ENCODE data around the gene ACY1.

Gene ACY1

GRCh38 chr3:51966016-51966415 lies 17.3 kb upstream of the ACY1 start:
- H3K9me3 Mint-ChIP-seq = no peaks in the 10 kb centered on the region
- intact Hi-C loops (cut with micrococcal nuclease) = no loop called here

GRCh38 chr3:51966486-51966885 lies 16.8 kb upstream of the ACY1 start:
- Mint-ChIP-seq H3K27ac (no peak overlapping the region), H3K4me1 (ENCODE audit: low read depth) (peaks cover 28% of the 10 kb centered on the region), H3K4me3 (peak overlapping the region; percentile 65), H3K36me3 (ENCODE audit: low read depth) (peaks cover 12% of the 10 kb centered on the region), H3K9me3 (no peaks in the 10 kb centered on the region), H3K27me3 (peaks cover 70% of the 10 kb centered on the region)
- intact Hi-C loops (cut with micrococcal nuclease) = no loop called here

More at GRCh38 chr3:51966016-51966415, 17.3 kb upstream of the ACY1 start:
- Mint-ChIP-seq H3K4me1 (ENCODE audit: low read depth) (peaks cover 25% of the 10 kb centered on the region), H3K27ac (no peak overlapping the region), H3K36me3 (ENCODE audit: low read depth) (peaks cover 12% of the 10 kb centered on the region), H3K27me3 (peaks cover 75% of the 10 kb centered on the region), H3K4me3 (peak overlapping the region; percentile 65)

- H3K4me1 Mint-ChIP-seq (ENCODE audit: low read depth) = peaks cover 28% of the 10 kb centered on the region
- peaks cover 65% of the 10 kb centered on the region for H3K27me3 Mint-ChIP-seq
- no peak overlapping the region for H3K27ac Mint-ChIP-seq
- H3K9me3 Mint-ChIP-seq = no peaks in the 10 kb centered on the region
- peak overlapping the region; percentile 65 for H3K4me3 Mint-ChIP-seq
- intact Hi-C loops (cut with micrococcal nuclease) = no loop called here
- peaks cover 12% of the 10 kb centered on the region for H3K36me3 Mint-ChIP-seq (ENCODE audit: low read depth)
Measured at GRCh38 chr3:51966922-51967383, 16.4 kb upstream of the ACY1 start.

- peak within 1 kb of the TSS; percentile 44 for H3K27ac Mint-ChIP-seq
- peaks cover 28% of the 10 kb centered on the region for H3K4me1 Mint-ChIP-seq (ENCODE audit: low read depth)
- no peaks in the 10 kb centered on the region for H3K9me3 Mint-ChIP-seq
- peaks cover 12% of the 10 kb centered on the region for H3K36me3 Mint-ChIP-seq (ENCODE audit: low read depth)
- H3K4me3 Mint-ChIP-seq = peak within 1 kb of the TSS; percentile 87
- intact Hi-C loops (cut with micrococcal nuclease) = loop anchor here (2.0 kb wide), 1 partner anchor 13 kb away; the partner anchor contains the start of gene GPR62
- peaks cover 62% of the 10 kb centered on the region for H3K27me3 Mint-ChIP-seq
Measured at GRCh38 chr3:51967384-51968169, 15.8 kb upstream of the ACY1 start, which contains the start of gene PCBP4. Gene PCBP4, minus strand, starts transcription at chr3:51967454. Its CDS starts 6,214 bp downstream, at chr3:51961240.

GRCh38 chr3:51968170-51968775 lies 15.1 kb upstream of the ACY1 start:
- peak overlapping the region; percentile 44 for H3K27ac Mint-ChIP-seq
- H3K4me3 Mint-ChIP-seq = peak overlapping the region; percentile 87
- peaks cover 12% of the 10 kb centered on the region for H3K36me3 Mint-ChIP-seq (ENCODE audit: low read depth)
- intact Hi-C loops (cut with micrococcal nuclease) = loop anchor here (2.0 kb wide), 1 partner anchor 13 kb away; the partner anchor contains the start of gene GPR62
- peaks cover 28% of the 10 kb centered on the region for H3K4me1 Mint-ChIP-seq (ENCODE audit: low read depth)
- H3K9me3 Mint-ChIP-seq = no peaks in the 10 kb centered on the region
- H3K27me3 Mint-ChIP-seq = peaks cover 55% of the 10 kb centered on the region

- Mint-ChIP-seq H3K36me3 (ENCODE audit: low read depth) (peaks cover 19% of the 10 kb centered on the region), H3K9me3 (no peaks in the 10 kb centered on the region), H3K27me3 (peaks cover 48% of the 10 kb centered on the region), H3K4me1 (ENCODE audit: low read depth) (peaks cover 35% of the 10 kb centered on the region), H3K4me3 (no peak overlapping the region), H3K27ac (no peak overlapping the region)
- intact Hi-C loops (cut with micrococcal nuclease) = loop anchor here (2.0 kb wide), 1 partner anchor 14 kb away; the partner anchor contains the start of gene GPR62
Measured at GRCh38 chr3:51968883-51969678, 14.3 kb upstream of the ACY1 start.

GRCh38 chr3:51969841-51970240 lies 13.5 kb upstream of the ACY1 start:
- peaks cover 43% of the 10 kb centered on the region for H3K4me1 Mint-ChIP-seq (ENCODE audit: low read depth)
- no peak overlapping the region for H3K27ac Mint-ChIP-seq

GRCh38 chr3:51970606-51971300 lies 12.6 kb upstream of the ACY1 start:
- no peaks in the 10 kb centered on the region for H3K9me3 Mint-ChIP-seq
- H3K27me3 Mint-ChIP-seq = peaks cover 31% of the 10 kb centered on the region
- peaks cover 52% of the 10 kb centered on the region for H3K4me1 Mint-ChIP-seq (ENCODE audit: low read depth)
- peaks cover 27% of the 10 kb centered on the region for H3K36me3 Mint-ChIP-seq (ENCODE audit: low read depth)
- no peak overlapping the region for H3K4me3 Mint-ChIP-seq
- intact Hi-C loops (cut with micrococcal nuclease) = no loop called here
- H3K27ac Mint-ChIP-seq = no peak overlapping the region

More at GRCh38 chr3:51969841-51970240, 13.5 kb upstream of the ACY1 start:
- intact Hi-C loops (cut with micrococcal nuclease) = loop anchor here (2.0 kb wide), 1 partner anchor 15 kb away; the partner anchor contains the start of gene GPR62
- no peaks in the 10 kb centered on the region for H3K9me3 Mint-ChIP-seq
- peaks cover 19% of the 10 kb centered on the region for H3K36me3 Mint-ChIP-seq (ENCODE audit: low read depth)
- no peak overlapping the region for H3K4me3 Mint-ChIP-seq
- H3K27me3 Mint-ChIP-seq = peaks cover 41% of the 10 kb centered on the region

GRCh38 chr3:51971350-51971749 lies 12.0 kb upstream of the ACY1 start:
- Mint-ChIP-seq H3K9me3 (no peaks in the 10 kb centered on the region), H3K4me1 (ENCODE audit: low read depth) (peaks cover 57% of the 10 kb centered on the region), H3K4me3 (no peak overlapping the region), H3K27me3 (peaks cover 26% of the 10 kb centered on the region), H3K27ac (no peak overlapping the region), H3K36me3 (ENCODE audit: low read depth) (peaks cover 27% of the 10 kb centered on the region)
- intact Hi-C loops (cut with micrococcal nuclease) = no loop called here

- Mint-ChIP-seq H3K27ac (peak overlapping the region; percentile 96), H3K9me3 (no peaks in the 10 kb centered on the region), H3K4me3 (peak overlapping the region; percentile 92), H3K36me3 (ENCODE audit: low read depth) (peaks cover 21% of the 10 kb centered on the region), H3K4me1 (ENCODE audit: low read depth) (peaks cover 45% of the 10 kb centered on the region), H3K27me3 (peaks cover 3% of the 10 kb centered on the region)
- intact Hi-C loops (cut with micrococcal nuclease) = loop anchor here (1.0 kb wide), 1 partner anchor 32 kb away; the partner anchor contains the start of gene PARP3
Measured at GRCh38 chr3:51974277-51974962, 8.9 kb upstream of the ACY1 start.

- intact Hi-C loops (cut with micrococcal nuclease) = loop anchor here (1.0 kb wide), 1 partner anchor 33 kb away; the partner anchor contains the start of gene PARP3
Measured at GRCh38 chr3:51974963-51975851, 8.1 kb upstream of the ACY1 start, which contains the start of gene ABHD14A. Gene ABHD14A, plus strand, starts transcription at chr3:51975064. Its CDS starts 72 bp downstream, at chr3:51975136.

More at GRCh38 chr3:51974963-51975851, 8.1 kb upstream of the ACY1 start, which contains the start of gene ABHD14A:
- Mint-ChIP-seq H3K27ac (peak within 1 kb of the TSS; percentile 96), H3K36me3 (ENCODE audit: low read depth) (peaks cover 15% of the 10 kb centered on the region), H3K27me3 (no peaks in the 10 kb centered on the region), H3K4me1 (ENCODE audit: low read depth) (peaks cover 44% of the 10 kb centered on the region), H3K9me3 (no peaks in the 10 kb centered on the region), H3K4me3 (peak within 1 kb of the TSS; percentile 92)
